ENCODE results near the gene ACTR3.

ACTR3 gene

GRCh38 chr2:113892004-113892710, 2.3 kb downstream of the ACTR3 start:
- no peak for DNase-seq (ENCODE audit: low read depth)
- H3K4me3 ChIP-seq (ENCODE audit: control insufficient read depth, low read depth, low read length), result peak overlapping the region; percentile 88
- TF ChIP-seq, protein P1, sequence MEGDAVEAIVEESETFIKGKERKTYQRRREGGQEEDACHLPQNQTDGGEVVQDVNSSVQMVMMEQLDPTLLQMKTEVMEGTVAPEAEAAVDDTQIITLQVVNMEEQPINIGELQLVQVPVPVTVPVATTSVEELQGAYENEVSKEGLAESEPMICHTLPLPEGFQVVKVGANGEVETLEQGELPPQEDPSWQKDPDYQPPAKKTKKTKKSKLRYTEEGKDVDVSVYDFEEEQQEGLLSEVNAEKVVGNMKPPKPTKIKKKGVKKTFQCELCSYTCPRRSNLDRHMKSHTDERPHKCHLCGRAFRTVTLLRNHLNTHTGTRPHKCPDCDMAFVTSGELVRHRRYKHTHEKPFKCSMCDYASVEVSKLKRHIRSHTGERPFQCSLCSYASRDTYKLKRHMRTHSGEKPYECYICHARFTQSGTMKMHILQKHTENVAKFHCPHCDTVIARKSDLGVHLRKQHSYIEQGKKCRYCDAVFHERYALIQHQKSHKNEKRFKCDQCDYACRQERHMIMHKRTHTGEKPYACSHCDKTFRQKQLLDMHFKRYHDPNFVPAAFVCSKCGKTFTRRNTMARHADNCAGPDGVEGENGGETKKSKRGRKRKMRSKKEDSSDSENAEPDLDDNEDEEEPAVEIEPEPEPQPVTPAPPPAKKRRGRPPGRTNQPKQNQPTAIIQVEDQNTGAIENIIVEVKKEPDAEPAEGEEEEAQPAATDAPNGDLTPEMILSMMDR (conservative IDR thresholded peaks at IDR 0.05; ENCODE audit: control insufficient read depth, insufficient read depth, low read depth, low read length), result no peak

DNA sequence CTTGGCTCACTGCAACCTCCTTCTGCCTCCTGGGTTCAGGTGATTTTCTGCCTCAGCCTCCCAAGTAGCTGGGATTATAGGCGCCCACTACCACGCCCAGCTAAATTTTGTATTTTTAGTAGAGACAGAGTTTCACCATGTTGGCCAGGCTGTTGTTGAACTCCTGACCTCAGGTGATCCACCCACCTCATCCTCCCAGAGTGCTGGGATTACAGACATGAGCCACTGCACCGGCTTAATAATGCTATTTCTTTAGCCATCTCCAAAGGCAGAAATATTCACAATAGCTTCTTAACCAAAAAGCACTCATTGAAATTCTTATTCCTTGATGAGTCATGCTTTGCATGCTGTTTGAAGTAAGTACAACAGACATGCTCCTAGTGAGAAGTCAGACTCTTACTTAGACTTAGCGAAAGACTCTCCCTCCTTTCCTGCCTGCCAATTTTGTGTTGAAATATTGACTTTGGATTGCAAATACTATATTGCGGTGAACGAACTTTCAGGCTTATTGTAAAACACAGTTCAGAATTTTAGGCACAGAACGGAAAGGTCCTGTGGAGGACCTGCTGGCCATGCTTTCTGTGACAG, 4.4 kb downstream of the ACTR3 start:
- no peak overlapping the region for H3K4me3 ChIP-seq (ENCODE audit: control insufficient read depth, low read depth, low read length)
- DNase-seq (ENCODE audit: low read depth), result peak; percentile 96
- TF ChIP-seq, protein P1 (conservative IDR thresholded peaks at IDR 0.05; ENCODE audit: control insufficient read depth, insufficient read depth, low read depth, low read length), result no peak

DNA sequence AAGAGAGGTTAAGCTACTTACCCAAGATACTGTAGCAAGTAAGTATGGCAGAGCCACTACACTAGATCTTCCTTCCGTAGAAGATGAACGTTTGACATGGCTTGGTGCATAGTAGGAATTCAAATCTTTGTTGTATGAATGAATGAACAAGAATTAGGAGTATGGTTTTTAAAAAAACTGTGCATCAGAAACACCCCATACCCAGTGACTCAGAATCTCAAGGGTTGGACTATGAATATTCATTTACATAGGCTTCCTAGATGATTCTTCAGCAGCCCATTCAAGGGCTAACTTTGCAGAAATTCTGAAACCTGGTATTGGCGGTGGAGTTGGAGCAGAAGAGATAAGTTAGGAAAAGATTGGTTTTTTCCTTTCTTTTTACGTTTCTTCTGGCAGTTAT, 5.4 kb downstream of the ACTR3 start:
- H3K4me3 ChIP-seq (ENCODE audit: control insufficient read depth, low read depth, low read length), result no peak overlapping the region
- TF ChIP-seq, protein P1 (conservative IDR thresholded peaks at IDR 0.05; ENCODE audit: control insufficient read depth, insufficient read depth, low read depth, low read length), result no peak
- DNase-seq (ENCODE audit: low read depth), result peak; percentile 24

- no peak overlapping the region for H3K4me3 ChIP-seq (ENCODE audit: control insufficient read depth, low read depth, low read length)
- TF ChIP-seq, protein P1 (conservative IDR thresholded peaks at IDR 0.05; ENCODE audit: control insufficient read depth, insufficient read depth, low read depth, low read length), result no peak
- DNase-seq (ENCODE audit: low read depth), result no peak
Observed at GRCh38 chr2:113895819-113896563, 6.1 kb downstream of the ACTR3 start.

DNA sequence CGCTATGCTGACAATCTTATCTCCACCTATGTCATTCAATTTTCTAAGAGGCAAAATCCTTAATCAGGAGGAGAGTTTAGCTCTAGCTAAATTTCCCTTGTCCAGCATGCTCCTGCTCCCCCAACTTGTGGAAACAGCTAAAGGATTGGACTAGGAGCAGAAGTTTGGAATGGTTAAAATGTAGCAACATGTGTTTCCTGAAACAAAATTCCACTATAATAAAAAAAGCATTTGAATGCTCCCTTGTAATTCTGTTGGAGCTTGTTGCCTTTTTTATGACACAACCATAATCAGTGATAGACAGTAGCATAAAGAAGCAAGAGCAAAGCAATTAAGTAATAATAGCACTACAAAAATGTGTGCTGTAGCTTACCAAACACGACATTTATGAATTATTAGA, 6.9 kb downstream of the ACTR3 start:
- TF ChIP-seq, protein P1 (conservative IDR thresholded peaks at IDR 0.05; ENCODE audit: control insufficient read depth, insufficient read depth, low read depth, low read length), result no peak
- H3K4me3 ChIP-seq (ENCODE audit: control insufficient read depth, low read depth, low read length), result no peak overlapping the region
- DNase-seq (ENCODE audit: low read depth), result no peak

DNA sequence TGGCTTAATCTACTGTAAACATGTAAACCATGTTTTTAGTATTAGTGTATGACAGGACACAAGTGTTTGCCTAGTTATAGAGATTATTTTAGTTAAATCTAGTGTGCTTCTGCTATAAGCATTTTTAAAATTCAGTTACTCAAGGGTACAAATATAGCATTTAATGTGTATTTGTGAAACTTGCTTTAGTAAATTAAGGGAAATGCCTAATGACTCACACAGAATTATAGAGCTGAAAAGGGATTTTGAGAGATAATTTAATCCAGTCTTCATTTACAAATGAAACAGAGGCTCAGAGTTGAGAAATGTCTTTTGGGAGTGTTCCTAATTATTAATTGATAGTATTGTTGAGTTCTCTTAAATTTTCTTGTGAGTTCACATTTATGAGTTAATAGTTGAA, 8.2 kb downstream of the ACTR3 start:
- no peak overlapping the region for H3K4me3 ChIP-seq (ENCODE audit: control insufficient read depth, low read depth, low read length)
- TF ChIP-seq, protein P1 (conservative IDR thresholded peaks at IDR 0.05; ENCODE audit: control insufficient read depth, insufficient read depth, low read depth, low read length), result no peak
- DNase-seq (ENCODE audit: low read depth), result no peak
